Stimulated activated effector memory CD8-positive, alpha-beta T cell treated with anti-CD3 and anti-CD28 coated beads, Interleukin-12 subunit alpha, Interleukin-12 subunit beta, amount 100 ng/mL, for 72 hours (primary cell): ENCODE data around the gene GUCY2D.

Experiments used
- ATAC-seq: fragments of 150-1000 bp; cut with Tn5 transposase; 2 replicates; pipeline ENCODE4 v1.10.0; 2021
- DNase-seq, 2 donors: peaks; one replicate each; pipeline ENCODE4 v3.0.0; 2021 to 2022; ENCODE audit warnings: low spot score in 2 of 2
- H3K27ac Mint-ChIP-seq: one replicate; pipeline ENCODE4 v1.8.0; 2022; ENCODE audit warnings: mild to moderate bottlenecking, mixed read lengths
- H3K36me3 Mint-ChIP-seq: one replicate; pipeline ENCODE4 v1.8.0; 2022; ENCODE audit warnings: mild to moderate bottlenecking, mixed read lengths
- H3K4me1 Mint-ChIP-seq: one replicate; pipeline ENCODE4 v1.8.0; 2022; ENCODE audit warnings: mixed read lengths
- H3K4me3 Mint-ChIP-seq: one replicate; pipeline ENCODE4 v1.8.0; 2022; ENCODE audit warnings: mild to moderate bottlenecking, mixed read lengths
- H3K9me3 Mint-ChIP-seq: one replicate; pipeline ENCODE4 v1.8.0; 2022; ENCODE audit warnings: mixed read lengths

The GUCY2D gene

DNA sequence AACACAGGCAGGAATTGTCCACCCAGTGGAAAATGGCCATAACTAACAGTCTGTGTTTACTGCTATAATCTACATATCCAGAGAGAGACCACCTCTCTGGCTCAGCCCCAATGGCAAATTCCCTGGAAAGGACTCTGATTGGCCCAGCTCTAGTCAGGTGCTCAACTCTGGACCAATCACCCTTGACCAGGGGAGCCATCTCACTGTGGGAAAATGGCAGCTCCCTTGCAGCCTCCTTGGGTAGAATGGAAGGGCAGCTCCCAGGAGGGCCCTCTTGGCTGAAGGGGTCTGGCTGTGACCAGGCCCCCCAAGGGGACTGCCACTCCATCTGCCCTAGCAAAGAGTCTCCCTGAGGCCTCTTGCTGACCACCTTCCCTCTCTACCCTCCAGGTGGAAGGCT, 39.6 kb downstream of the GUCY2D start:
- Mint-ChIP-seq H3K4me1 (no peaks in the 10 kb centered on the region), H3K4me3 (no peak overlapping the region), H3K36me3 (no peaks in the 10 kb centered on the region), H3K9me3 (no peaks in the 10 kb centered on the region), H3K27ac (no peak overlapping the region)
- ATAC-seq = no peak
- DNase-seq = no peak

- H3K27ac Mint-ChIP-seq = no peak overlapping the region
- H3K36me3 Mint-ChIP-seq = no peaks in the 10 kb centered on the region
- H3K4me3 Mint-ChIP-seq = no peak overlapping the region
- DNase-seq (no peak), ATAC-seq (no peak)
- no peaks in the 10 kb centered on the region for H3K9me3 Mint-ChIP-seq
- H3K4me1 Mint-ChIP-seq = no peaks in the 10 kb centered on the region
Observed at GRCh38 chr17:8044819-8045810, 42.7 kb downstream of the GUCY2D start.

DNA sequence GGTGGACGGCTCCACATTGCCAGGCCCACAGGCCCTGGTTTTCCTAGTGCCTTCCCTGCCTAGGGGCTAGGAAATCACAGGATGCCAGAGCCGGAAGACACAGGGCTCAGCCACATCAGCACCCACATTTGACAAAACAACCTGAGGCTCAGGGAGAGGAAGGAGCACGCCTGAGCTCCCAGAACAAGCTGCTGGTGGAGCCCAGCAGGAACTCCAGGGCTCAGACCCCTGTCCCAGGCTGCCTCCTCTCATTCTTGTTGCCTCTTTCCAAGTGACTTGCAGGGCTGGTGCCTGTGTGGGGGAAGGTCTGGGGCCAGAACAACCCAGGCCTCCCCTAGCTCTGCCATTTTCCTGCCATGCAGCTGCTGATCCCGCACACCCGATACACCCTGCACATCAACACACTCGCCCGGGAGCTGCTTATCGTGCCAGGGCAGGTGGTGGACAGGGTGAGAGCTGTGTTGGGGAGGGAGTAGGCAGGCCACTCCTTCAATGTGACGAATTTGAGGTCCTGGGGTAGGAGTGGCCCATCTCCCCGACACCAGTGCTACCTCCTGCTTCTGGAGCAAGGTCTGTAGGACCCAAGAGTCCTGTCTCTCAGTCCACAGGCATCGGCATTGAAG, 44.0 kb downstream of the GUCY2D start:
- H3K9me3 Mint-ChIP-seq = no peaks in the 10 kb centered on the region
- DNase-seq (no peak), ATAC-seq (no peak)
- no peaks in the 10 kb centered on the region for H3K36me3 Mint-ChIP-seq
- H3K4me1 Mint-ChIP-seq = no peaks in the 10 kb centered on the region
- no peak overlapping the region for H3K4me3 Mint-ChIP-seq
- H3K27ac Mint-ChIP-seq = no peak overlapping the region

GRCh38 chr17:8046929-8047768, 44.7 kb downstream of the GUCY2D start:
- Mint-ChIP-seq H3K36me3 (no peaks in the 10 kb centered on the region), H3K27ac (no peak overlapping the region), H3K4me1 (no peaks in the 10 kb centered on the region), H3K9me3 (no peaks in the 10 kb centered on the region), H3K4me3 (no peak overlapping the region)
- ATAC-seq (no peak), DNase-seq (no peak)

DNA sequence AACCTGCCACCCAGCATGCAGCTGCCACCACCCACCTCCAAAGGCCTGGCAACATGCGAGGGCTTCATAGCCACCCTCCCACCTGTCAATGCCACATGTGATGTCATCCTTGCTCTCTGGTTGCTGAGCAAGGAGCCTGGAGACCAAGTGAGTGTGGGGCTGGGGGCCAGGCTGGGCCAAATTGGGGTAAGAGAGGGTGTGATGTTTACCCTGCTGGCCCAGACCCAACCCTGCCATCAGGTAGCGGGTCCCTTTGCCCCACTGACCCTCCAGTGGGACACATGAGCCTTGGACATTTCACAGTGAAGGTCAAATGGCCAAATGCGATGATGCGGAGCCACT, 45.3 kb downstream of the GUCY2D start:
- Mint-ChIP-seq H3K4me1 (no peaks in the 10 kb centered on the region), H3K36me3 (no peaks in the 10 kb centered on the region), H3K9me3 (no peaks in the 10 kb centered on the region), H3K4me3 (no peak overlapping the region), H3K27ac (no peak overlapping the region)
- DNase-seq (no peak), ATAC-seq (no peak)

DNA sequence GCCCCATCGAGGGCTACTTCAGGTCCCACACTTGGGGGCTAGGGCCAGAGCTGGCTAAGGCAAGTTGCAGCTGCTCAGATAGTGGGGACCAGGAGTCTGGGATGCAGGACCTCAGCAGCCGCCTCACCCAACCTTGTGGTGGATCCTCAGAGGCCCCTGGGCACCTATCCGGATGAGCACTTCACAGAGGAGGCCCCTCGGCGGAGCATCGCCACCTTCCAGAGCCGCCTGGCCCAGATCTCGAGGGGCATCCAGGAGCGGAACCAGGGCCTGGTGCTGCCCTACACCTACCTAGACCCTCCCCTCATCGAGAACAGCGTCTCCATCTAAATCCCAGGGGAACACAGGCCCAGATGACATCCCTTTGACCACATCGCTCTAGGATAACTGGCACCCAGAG, 45.8 kb downstream of the GUCY2D start:
- no peaks in the 10 kb centered on the region for H3K4me1 Mint-ChIP-seq
- H3K27ac Mint-ChIP-seq = no peak overlapping the region
- no peak for DNase-seq

DNA sequence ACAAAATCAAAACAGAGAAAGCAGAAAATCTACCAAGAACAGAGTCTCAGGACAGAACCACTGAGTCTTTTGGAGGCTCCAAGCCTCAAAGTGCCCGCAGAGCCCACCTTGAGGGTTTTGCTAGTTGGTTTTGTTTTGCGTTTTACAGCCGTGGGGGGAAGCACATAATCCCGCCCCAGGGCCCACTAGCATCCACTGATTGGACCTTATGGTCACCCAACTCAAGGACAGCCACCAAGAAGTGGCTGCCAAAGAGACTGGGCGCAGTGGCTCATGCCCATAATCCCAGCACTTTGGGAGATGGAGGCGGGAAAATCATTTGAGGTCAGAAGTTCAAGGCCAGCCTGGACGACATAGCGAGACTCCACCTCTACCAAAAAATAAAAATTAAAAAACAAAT, 46.3 kb downstream of the GUCY2D start:
- H3K27ac Mint-ChIP-seq = no peak overlapping the region
- H3K4me1 Mint-ChIP-seq = no peaks in the 10 kb centered on the region
- DNase-seq = no peak
- no peaks in the 10 kb centered on the region for H3K36me3 Mint-ChIP-seq
- no peak overlapping the region for H3K4me3 Mint-ChIP-seq
- no peak for ATAC-seq
- H3K9me3 Mint-ChIP-seq = no peaks in the 10 kb centered on the region

More for the DNA sequence above, 45.8 kb downstream of the GUCY2D start:
- no peaks in the 10 kb centered on the region for H3K36me3 Mint-ChIP-seq
- H3K4me3 Mint-ChIP-seq = no peak overlapping the region
- no peaks in the 10 kb centered on the region for H3K9me3 Mint-ChIP-seq
- ATAC-seq = no peak

DNA sequence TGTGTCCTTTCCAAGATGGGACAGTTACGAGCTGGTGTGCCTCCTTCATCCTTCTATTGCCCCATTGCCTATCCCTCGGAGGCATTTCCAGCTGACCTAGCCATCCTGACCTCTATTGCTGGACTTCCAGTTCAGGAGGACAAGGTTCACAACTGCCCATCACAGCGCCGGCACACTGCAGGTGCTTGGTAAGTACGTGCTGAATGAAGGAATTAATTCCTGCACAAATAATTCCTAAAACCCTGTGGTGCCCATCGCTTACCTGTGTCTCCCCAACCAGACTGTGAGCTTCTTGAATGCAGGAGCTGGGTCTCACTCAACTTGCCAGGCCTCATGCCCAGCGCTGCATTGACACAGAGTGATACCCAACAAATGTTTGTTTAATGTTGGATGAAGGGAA, 49.4 kb downstream of the GUCY2D start:
- ATAC-seq (no peak), DNase-seq (no peak)
- peaks cover 13% of the 10 kb centered on the region for H3K4me1 Mint-ChIP-seq
- H3K9me3 Mint-ChIP-seq = no peaks in the 10 kb centered on the region
- no peak overlapping the region for H3K27ac Mint-ChIP-seq
- H3K36me3 Mint-ChIP-seq = no peaks in the 10 kb centered on the region
- no peak overlapping the region for H3K4me3 Mint-ChIP-seq

GRCh38 chr17:8052256-8053252, 50.1 kb downstream of the GUCY2D start:
- DNase-seq = no peak
- no peak for ATAC-seq
- Mint-ChIP-seq H3K36me3 (no peaks in the 10 kb centered on the region), H3K9me3 (no peaks in the 10 kb centered on the region), H3K27ac (no peak overlapping the region), H3K4me1 (peaks cover 21% of the 10 kb centered on the region), H3K4me3 (no peak overlapping the region)

DNA sequence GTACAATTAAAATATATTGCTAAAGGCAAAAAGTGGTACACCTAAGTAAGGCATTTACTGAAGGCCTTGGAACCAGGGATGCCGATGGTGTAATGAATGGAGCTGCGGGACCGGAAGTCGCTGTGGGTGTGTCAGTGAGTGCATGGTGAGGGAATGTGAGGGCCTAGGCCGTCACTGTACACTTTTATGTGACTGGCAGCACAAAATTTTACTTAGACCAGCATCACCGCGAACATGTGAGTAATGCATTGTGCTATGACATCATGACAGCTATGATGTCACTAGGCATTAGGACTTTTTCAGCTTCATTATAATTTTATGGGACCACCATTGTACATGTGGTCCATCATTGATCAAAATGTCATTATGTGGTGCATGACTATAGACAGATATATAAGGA, 51.2 kb downstream of the GUCY2D start:
- ATAC-seq = no peak
- Mint-ChIP-seq H3K27ac (no peak overlapping the region), H3K36me3 (no peaks in the 10 kb centered on the region), H3K4me3 (no peak overlapping the region), H3K9me3 (no peaks in the 10 kb centered on the region), H3K4me1 (peaks cover 21% of the 10 kb centered on the region)
- no peak for DNase-seq

- DNase-seq (no peak), ATAC-seq (no peak)
- Mint-ChIP-seq H3K9me3 (no peaks in the 10 kb centered on the region), H3K27ac (no peak overlapping the region), H3K36me3 (no peaks in the 10 kb centered on the region), H3K4me3 (no peak overlapping the region), H3K4me1 (peaks cover 21% of the 10 kb centered on the region)
Observed at GRCh38 chr17:8055851-8056231, 53.4 kb downstream of the GUCY2D start.

DNA sequence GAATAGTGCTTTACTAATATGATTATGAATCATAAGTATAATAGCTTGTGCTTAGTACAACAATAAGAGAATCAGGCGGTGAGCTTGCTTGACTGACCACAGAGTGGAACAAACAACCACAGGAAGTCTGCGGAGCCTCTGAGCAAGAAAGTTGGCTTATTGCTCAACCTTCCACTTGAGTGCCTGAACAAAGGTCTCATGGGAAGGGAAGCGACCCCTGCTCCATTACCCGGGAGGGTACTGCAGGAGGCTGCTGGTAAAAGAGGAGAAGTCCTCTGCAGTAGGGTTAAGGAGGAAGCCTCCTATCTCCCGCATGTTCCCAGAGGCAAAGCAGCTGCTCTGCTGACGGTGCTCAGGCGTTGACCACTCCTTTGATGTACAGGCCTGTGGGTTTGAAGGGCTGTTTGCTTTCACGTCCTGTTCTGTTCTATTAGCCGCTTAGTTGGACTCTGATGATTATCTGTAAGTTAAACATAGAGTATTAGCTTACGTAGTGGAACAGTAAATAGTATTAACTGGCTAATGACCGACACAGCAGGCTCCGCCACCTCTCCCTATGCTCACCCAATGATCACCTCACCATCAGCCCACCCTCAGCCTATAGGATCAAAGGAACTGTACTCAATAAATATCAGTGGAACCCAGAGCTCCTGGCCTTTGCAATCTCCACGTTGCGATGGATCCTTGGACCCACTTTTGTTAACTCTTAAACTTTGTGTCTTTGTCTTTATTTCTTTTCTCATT, 54.0 kb downstream of the GUCY2D start:
- no peak overlapping the region for H3K27ac Mint-ChIP-seq
- no peak overlapping the region for H3K4me3 Mint-ChIP-seq
- H3K4me1 Mint-ChIP-seq = peaks cover 21% of the 10 kb centered on the region
- peak; percentile 31 to 77 for DNase-seq
- peak; percentile 93 for ATAC-seq
- H3K36me3 Mint-ChIP-seq = no peaks in the 10 kb centered on the region
- H3K9me3 Mint-ChIP-seq = no peaks in the 10 kb centered on the region

GRCh38 chr17:8056976-8057625, 54.7 kb downstream of the GUCY2D start:
- H3K27ac Mint-ChIP-seq = no peak overlapping the region
- DNase-seq = no peak
- no peaks in the 10 kb centered on the region for H3K9me3 Mint-ChIP-seq
- ATAC-seq = no peak
- H3K36me3 Mint-ChIP-seq = no peaks in the 10 kb centered on the region
- no peak overlapping the region for H3K4me3 Mint-ChIP-seq
- peaks cover 21% of the 10 kb centered on the region for H3K4me1 Mint-ChIP-seq
